GM19193 (cell line): ENCODE measurements around the gene PIK3C2G.

ENCODE experiments used
- POLR2A ChIP-seq: IDR thresholded peaks from 4 replicates; pipeline ENCODE4 v1.6.1; 2011; ENCODE audit not compliant: insufficient read depth, insufficient read length; ENCODE audit errors: extremely low read depth

PIK3C2G gene

GRCh38 chr12:18419311-18419710, 158.0 kb downstream of the PIK3C2G start:
- no peak for TF ChIP-seq POLR2A

- no peak for TF ChIP-seq POLR2A
These were observed 160.5 kb downstream of the PIK3C2G start for GRCh38 chr12:18421867-18422266.

DNA sequence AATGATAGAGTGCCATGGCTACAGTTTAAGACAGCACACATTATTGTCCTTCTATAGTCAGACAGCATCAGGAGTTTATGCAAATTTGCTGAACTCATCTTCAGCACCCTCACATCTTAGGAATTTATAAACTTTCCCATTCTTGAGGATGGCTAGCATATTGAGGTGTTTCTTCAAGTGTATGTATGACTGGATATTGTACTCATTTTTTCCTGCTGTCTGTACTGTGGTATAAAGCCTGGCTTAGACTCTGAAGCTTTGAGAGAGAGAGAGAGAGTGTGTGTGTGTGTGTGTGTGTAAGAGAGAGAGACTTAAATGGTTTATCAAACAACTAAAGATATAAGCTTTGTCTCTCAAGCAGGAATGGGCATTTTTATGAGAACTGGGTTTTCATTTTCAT, 161.6 kb downstream of the PIK3C2G start:
- TF ChIP-seq POLR2A, result no peak

DNA sequence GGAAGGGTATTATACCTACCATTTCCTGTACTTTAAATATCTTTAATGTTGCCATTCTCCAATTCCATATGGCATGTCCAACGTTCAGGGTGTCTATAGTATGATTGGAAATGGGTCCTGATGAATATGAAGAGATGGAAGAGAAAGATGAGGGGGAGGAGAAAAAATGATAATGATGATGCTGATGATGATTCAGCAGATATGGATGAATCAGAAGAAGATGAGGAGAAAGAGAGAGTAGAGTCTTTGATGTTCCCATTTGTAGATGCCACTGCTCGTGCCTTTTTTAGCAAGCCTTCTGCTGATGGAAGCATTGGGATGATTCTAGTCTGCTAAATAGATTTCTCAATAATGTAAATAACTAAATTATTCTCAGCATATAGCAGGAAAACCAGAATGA, 163.5 kb downstream of the PIK3C2G start:
- no peak for TF ChIP-seq POLR2A

DNA sequence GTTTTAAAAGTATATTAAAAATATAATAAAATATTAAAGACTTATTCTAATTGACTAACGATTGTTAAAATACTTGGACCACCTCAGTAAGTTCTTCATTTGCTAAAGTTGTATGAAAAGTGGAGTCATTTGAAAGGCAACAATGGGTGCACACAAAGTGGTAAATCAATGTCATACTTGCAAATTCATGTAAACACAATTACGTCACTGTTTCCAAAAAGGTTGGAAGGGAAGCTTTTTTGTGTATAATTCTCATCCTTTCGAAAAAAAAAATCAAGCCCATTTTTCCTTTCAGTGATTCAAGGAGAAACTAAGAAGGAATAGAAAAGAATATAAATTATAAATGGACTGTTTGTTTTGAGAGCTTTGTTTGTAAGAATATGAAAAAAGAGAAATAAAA, 166.2 kb downstream of the PIK3C2G start:
- no peak for TF ChIP-seq POLR2A

GRCh38 chr12:18428416-18428815, 167.1 kb downstream of the PIK3C2G start:
- no peak for TF ChIP-seq POLR2A

GRCh38 chr12:18429366-18429765, 168.0 kb downstream of the PIK3C2G start:
- no peak for TF ChIP-seq POLR2A

DNA sequence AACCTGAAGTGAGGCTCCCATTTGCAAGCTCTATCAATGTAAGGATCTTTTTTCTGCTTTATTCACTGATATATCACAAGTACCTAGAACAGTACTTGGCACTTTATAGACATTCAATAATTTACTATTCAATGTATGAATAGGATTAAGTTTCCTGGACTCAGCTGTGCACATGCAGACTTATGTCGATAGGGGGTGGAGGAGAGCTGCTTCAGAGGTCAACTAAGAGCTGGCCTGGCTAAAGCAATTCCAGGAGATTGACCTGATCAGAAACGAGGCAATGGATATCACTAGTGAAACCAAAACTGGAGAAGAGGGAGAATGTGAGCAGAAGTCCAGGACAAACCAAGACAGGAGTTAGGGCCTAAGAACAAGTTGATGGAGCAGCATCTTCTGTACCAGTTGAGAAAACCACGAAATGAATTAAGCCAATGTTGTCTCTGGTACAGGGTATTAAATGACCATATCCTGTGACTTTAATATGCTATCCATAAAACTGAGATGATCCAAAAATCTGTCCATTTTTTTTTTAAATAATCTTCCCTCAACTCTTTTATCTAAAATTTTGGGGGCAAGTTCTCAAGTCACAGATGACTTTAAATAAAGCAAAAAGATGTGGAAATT, 169.2 kb downstream of the PIK3C2G start:
- no peak for TF ChIP-seq POLR2A

- no peak for TF ChIP-seq POLR2A
These were observed 170.5 kb downstream of the PIK3C2G start for GRCh38 chr12:18431771-18432170.

GRCh38 chr12:18432206-18432605, 170.9 kb downstream of the PIK3C2G start:
- no peak for TF ChIP-seq POLR2A

- TF ChIP-seq POLR2A, result no peak
These were observed 174.9 kb downstream of the PIK3C2G start for GRCh38 chr12:18436170-18436569.

- TF ChIP-seq POLR2A, result no peak
These were observed 178.2 kb downstream of the PIK3C2G start for GRCh38 chr12:18439541-18439940.

- no peak for TF ChIP-seq POLR2A
These were observed 182.6 kb downstream of the PIK3C2G start for GRCh38 chr12:18443768-18444437.

- no peak for TF ChIP-seq POLR2A
These were observed 184.8 kb downstream of the PIK3C2G start for GRCh38 chr12:18446061-18446644.

DNA sequence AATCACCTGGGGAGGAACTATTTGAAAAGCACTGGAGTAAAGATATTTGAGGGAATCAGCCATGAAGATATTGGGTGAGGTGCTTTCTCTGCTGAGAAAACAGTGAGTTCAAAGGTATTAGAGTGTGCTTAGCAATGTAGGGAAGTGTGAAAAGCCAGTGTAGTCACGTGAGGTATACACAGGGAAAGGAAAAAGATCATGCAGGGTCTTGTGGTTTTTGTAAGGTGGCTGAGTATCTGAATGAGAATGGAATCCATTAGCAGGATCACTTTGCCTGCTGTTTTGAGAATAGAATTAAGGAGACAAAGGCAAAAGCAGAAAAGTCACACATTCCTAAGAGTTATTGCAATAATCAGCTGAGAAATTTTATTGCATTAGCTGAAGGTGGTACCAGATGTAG, 193.0 kb downstream of the PIK3C2G start:
- no peak for TF ChIP-seq POLR2A

GRCh38 chr12:18456344-18456743, 195.0 kb downstream of the PIK3C2G start:
- TF ChIP-seq POLR2A, result no peak
